HepG2 (cell line): ENCODE results near the gene EPB41L5. TPM values are rescaled to one million over a fixed set of nuclear protein-coding genes. Genes with fewer than 3 reads are reported as not detected.

ENCODE experiments used
- ARHGAP35 ChIP-seq: sonication (generic); formaldehyde crosslinking; IDR thresholded peaks from 2 replicates; pipeline ENCODE4 v1.9.0; 2022; ENCODE audit warnings: mild to moderate bottlenecking, inconsistent platforms, moderate library complexity, missing genetic modification reagents, borderline replicate concordance
- ARNT ChIP-seq: fragments of 450-650 bp; IDR thresholded peaks from 2 replicates; pipeline ENCODE4 v1.6.1; 2017
- DZIP1 ChIP-seq: sonication (generic); formaldehyde crosslinking; IDR thresholded peaks from 2 replicates; pipeline ENCODE4 v1.5.0; 2020; ENCODE audit warnings: mild to moderate bottlenecking, missing genetic modification reagents
- FOSL2 ChIP-seq: sonication (generic); formaldehyde crosslinking; IDR thresholded peaks from 2 replicates; pipeline ENCODE4 v1.4.0; 2020; ENCODE audit warnings: missing genetic modification reagents
- MAFK ChIP-seq, 2 experiments: IDR thresholded peaks in 1 of 2; conservative IDR thresholded peaks in 1 of 2; 2 replicates each; pipeline ENCODE4 v1.6.1; 2011; ENCODE audit warnings: improper control_type of control experiment in 2 of 2, low read length in 2 of 2
- PBX2 ChIP-seq: IDR thresholded peaks from 2 replicates; pipeline ENCODE4 v1.6.1; 2016; ENCODE audit warnings: control low read depth
- PRDM10 ChIP-seq: sonication (generic); formaldehyde crosslinking; IDR thresholded peaks from 2 replicates; pipeline ENCODE4 v1.4.0; 2020; ENCODE audit warnings: low read depth, missing genetic modification reagents
- SP4 ChIP-seq: sonication (generic); formaldehyde crosslinking; IDR thresholded peaks from 2 replicates; pipeline ENCODE4 v1.8.1; 2023; ENCODE audit warnings: mild to moderate bottlenecking, missing genetic modification reagents
- ZNF3 ChIP-seq: IDR thresholded peaks from 2 replicates; pipeline ENCODE4 v1.7.0; 2017; ENCODE audit warnings: inconsistent platforms
- polyA plus RNA-seq, 8 experiments: library from polyadenylated mRNA; depleted of rRNA in 3 of 8; stranded (reverse) in 7 of 8; unstranded in 1 of 8; fragments of >200 nt; fragmentation: Illumina TruSeq in 4 of 8; extraction: Trizol in 4 of 8; gene quantifications; 2 replicates each; pipeline versions ENCODE4 v1.2.1 to v1.2.3, GENCODE V29; 2011 to 2016; ENCODE audit warnings: low read depth in 4 of 8, missing spikeins in 1 of 8, mixed read lengths in 1 of 8; ENCODE audit not compliant: insufficient read depth in 1 of 8
- total RNA-seq, 5 experiments: library from RNA; depleted of rRNA; stranded (reverse); fragments of >200 nt; fragmentation: Illumina TruSeq; extraction: Trizol; gene quantifications; 2 replicates each; pipeline ENCODE4 v1.2.3, GENCODE V29; 2016; ENCODE audit warnings: low read depth in 1 of 5
- TF ChIP-seq, protein P1 (sequence below): sonication (generic); formaldehyde crosslinking; IDR thresholded peaks from 2 replicates; pipeline ENCODE4 v1.4.0; 2020; ENCODE audit warnings: missing genetic modification reagents, borderline replicate concordance
- TF ChIP-seq, protein P2 (sequence below): sonication (generic); formaldehyde crosslinking; conservative IDR thresholded peaks from 2 replicates; pipeline ENCODE4 v1.4.0; 2020; ENCODE audit warnings: mild to moderate bottlenecking, missing genetic modification reagents, moderate library complexity
- TF ChIP-seq, protein P3 (sequence below): sonication (generic); formaldehyde crosslinking; IDR thresholded peaks from 2 replicates; pipeline ENCODE4 v1.4.0; 2020; ENCODE audit warnings: low read depth, mild to moderate bottlenecking, missing genetic modification reagents

The EPB41L5 gene
- total and polyA plus RNA-seq, 2 of the 13 experiments (the other 11 are each of a cell fraction or from before 2014, with no cell fraction given): 40.5 to 47.5 TPM

DNA sequence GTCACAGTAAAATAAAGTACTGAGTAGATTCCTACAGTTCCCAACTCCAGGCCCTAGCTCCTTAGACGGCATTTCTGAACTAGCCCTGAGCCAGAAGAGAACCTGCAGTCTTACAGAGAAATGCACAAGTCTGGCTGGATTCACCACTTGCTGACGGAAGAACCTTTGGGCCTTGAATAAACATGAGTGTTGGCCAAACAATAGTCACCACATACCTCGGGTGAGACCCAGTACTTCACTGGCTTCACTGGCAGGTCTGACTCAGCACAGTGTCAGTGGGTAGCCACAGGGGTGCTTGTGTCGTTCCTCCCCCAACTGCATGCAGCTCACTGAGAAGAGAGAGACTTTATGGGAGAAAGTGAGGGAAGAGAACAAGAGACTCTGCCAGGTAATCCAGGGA, 121.4 kb downstream of the EPB41L5 start (continued):
- TF ChIP-seq DZIP1 (CRISPR knock-in tag) (no peak), FOSL2 (CRISPR knock-in tag) (peak; percentile 84), SP4 (CRISPR knock-in tag) (0 out of 2 replicates have a peak, but pooled peaks have one; percentile 20), PRDM10 (0 out of 2 replicates have a peak, but pooled peaks have one; percentile 35), MAFK (conservative IDR thresholded peaks at IDR 0.05 in 1 of 2, IDR thresholded peaks at IDR 0.05 in 1 of 2; ENCODE audit: low read length in 2 of 2) (peak in 1 of 2 experiments; percentile 35; a peak in 3 of 4 replicates), ARNT (no peak), ZNF3 (CRISPR knock-in tag) (no peak), ARHGAP35 (CRISPR knock-in tag) (no peak), PBX2 (CRISPR knock-in tag) (no peak)
- TF ChIP-seq, protein P1, sequence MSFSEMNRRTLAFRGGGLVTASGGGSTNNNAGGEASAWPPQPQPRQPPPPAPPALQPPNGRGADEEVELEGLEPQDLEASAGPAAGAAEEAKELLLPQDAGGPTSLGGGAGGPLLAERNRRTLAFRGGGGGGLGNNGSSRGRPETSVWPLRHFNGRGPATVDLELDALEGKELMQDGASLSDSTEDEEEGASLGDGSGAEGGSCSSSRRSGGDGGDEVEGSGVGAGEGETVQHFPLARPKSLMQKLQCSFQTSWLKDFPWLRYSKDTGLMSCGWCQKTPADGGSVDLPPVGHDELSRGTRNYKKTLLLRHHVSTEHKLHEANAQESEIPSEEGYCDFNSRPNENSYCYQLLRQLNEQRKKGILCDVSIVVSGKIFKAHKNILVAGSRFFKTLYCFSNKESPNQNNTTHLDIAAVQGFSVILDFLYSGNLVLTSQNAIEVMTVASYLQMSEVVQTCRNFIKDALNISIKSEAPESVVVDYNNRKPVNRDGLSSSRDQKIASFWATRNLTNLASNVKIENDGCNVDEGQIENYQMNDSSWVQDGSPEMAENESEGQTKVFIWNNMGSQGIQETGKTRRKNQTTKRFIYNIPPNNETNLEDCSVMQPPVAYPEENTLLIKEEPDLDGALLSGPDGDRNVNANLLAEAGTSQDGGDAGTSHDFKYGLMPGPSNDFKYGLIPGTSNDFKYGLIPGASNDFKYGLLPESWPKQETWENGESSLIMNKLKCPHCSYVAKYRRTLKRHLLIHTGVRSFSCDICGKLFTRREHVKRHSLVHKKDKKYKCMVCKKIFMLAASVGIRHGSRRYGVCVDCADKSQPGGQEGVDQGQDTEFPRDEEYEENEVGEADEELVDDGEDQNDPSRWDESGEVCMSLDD: no peak
- TF ChIP-seq, protein P2, sequence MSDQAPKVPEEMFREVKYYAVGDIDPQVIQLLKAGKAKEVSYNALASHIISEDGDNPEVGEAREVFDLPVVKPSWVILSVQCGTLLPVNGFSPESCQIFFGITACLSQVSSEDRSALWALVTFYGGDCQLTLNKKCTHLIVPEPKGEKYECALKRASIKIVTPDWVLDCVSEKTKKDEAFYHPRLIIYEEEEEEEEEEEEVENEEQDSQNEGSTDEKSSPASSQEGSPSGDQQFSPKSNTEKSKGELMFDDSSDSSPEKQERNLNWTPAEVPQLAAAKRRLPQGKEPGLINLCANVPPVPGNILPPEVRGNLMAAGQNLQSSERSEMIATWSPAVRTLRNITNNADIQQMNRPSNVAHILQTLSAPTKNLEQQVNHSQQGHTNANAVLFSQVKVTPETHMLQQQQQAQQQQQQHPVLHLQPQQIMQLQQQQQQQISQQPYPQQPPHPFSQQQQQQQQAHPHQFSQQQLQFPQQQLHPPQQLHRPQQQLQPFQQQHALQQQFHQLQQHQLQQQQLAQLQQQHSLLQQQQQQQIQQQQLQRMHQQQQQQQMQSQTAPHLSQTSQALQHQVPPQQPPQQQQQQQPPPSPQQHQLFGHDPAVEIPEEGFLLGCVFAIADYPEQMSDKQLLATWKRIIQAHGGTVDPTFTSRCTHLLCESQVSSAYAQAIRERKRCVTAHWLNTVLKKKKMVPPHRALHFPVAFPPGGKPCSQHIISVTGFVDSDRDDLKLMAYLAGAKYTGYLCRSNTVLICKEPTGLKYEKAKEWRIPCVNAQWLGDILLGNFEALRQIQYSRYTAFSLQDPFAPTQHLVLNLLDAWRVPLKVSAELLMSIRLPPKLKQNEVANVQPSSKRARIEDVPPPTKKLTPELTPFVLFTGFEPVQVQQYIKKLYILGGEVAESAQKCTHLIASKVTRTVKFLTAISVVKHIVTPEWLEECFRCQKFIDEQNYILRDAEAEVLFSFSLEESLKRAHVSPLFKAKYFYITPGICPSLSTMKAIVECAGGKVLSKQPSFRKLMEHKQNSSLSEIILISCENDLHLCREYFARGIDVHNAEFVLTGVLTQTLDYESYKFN: no peak
- TF ChIP-seq, protein P3, sequence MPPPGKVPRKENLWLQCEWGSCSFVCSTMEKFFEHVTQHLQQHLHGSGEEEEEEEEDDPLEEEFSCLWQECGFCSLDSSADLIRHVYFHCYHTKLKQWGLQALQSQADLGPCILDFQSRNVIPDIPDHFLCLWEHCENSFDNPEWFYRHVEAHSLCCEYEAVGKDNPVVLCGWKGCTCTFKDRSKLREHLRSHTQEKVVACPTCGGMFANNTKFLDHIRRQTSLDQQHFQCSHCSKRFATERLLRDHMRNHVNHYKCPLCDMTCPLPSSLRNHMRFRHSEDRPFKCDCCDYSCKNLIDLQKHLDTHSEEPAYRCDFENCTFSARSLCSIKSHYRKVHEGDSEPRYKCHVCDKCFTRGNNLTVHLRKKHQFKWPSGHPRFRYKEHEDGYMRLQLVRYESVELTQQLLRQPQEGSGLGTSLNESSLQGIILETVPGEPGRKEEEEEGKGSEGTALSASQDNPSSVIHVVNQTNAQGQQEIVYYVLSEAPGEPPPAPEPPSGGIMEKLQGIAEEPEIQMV (CRISPR knock-in tag): no peak
